Measurements from ENCODE around the gene LAMB3.

LAMB3 gene

GRCh38 chr1:209594440-209594839 lies 57.8 kb downstream of the LAMB3 start:
- DNase-seq = no peak

- no peak for DNase-seq
Measured at GRCh38 chr1:209593747-209594146, 58.5 kb downstream of the LAMB3 start.

DNA sequence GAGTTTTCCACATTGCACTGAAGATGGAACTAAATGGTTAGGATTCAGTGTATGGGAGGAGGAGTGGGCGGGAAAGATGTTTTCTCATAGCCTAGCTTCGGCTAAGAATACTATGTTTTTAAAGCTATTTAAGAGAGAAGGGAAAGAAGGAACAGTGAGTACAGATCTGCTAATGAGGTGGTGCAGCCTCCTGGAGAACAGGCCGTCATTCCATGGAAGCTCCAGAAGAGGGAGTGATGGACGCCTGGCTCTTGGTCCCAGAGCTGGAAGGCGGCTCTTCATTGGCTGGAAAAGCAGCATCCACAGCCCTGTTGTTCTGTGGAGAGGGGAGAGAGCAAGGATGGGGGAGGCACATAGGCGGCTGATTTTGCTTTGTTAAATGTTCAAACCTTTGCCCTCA lies 61.8 kb downstream of the LAMB3 start:
- no peak for DNase-seq

- no peak for DNase-seq
Measured at GRCh38 chr1:209589863-209590262, 62.4 kb downstream of the LAMB3 start.

DNA sequence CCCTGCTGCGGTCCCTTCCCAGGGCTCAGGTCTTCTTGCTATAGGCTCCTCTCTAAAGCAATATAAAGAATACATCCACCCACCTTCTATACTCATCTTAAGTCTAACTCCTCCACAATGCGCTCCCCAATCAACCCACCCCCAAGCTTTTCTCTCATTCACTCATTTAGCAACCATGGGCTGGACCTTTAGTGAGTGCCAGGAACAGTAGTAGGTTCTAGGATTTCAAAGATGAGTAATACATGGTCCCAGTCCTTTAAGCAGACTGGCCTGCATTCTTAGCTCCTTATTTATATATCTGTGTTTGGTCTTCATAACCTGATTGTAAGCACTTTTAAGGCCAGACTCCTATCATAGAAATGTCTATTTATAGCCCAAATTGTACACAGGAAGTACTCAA lies 62.8 kb downstream of the LAMB3 start:
- DNase-seq = no peak

- DNase-seq = no peak
Measured at GRCh38 chr1:209587789-209588188, 64.4 kb downstream of the LAMB3 start.

GRCh38 chr1:209586221-209586740 lies 65.9 kb downstream of the LAMB3 start:
- no peak for DNase-seq

- no peak for DNase-seq
Measured at GRCh38 chr1:209585672-209586071, 66.6 kb downstream of the LAMB3 start.

- no peak for DNase-seq
Measured at GRCh38 chr1:209585197-209585596, 67.0 kb downstream of the LAMB3 start.

DNA sequence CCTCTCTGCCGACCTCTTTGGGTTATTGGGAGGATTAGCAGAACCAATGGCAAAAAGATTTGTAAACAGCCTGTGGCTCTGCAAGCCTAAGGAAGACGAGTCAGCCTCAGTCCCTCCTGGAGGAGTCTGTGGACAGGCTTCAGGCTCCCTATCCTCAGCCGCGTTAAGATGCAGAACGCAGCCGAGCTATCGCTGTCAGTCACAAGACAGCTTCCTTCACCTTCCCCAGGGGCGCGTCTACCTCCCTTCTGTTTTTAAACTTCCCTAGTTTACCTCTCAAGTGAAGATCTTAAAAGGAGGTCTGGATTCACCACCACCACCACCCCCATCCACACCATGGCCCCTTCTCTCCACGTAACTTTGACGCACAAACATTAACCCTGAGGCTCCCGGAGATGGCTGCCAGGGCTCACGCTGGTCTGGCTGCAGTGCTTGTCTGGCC lies 68.0 kb downstream of the LAMB3 start:
- DNase-seq = no peak

DNA sequence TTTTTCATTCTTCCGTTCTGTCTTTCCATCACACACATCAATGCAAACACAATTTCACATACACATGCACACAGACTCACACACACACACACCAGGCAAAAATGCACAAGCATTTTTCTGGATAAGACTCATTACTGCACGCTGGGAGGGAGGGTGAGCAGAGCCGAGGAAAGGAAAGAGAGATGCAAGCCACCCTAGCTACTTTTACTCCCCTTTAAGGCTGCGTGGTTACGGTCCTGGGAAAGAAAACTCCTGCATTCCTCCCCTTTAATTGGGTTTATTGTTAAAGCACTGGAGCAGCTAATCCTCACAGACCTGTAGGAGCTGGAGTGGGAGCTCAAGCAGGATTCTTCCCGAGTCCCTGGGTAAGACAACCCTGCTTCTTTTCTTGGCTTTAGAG lies 68.8 kb downstream of the LAMB3 start, which contains the start of gene CAMK1G:
CAMK1G (plus strand) TSS at position 307 of the 400 bp plus-strand sequence. CDS start 11,270 bp downstream, outside the sequence.
- DNase-seq = no peak

- DNase-seq = no peak
Measured at GRCh38 chr1:209580577-209580976, 71.6 kb downstream of the LAMB3 start.

- DNase-seq = no peak
Measured at GRCh38 chr1:209577346-209577745, 74.9 kb downstream of the LAMB3 start.

DNA sequence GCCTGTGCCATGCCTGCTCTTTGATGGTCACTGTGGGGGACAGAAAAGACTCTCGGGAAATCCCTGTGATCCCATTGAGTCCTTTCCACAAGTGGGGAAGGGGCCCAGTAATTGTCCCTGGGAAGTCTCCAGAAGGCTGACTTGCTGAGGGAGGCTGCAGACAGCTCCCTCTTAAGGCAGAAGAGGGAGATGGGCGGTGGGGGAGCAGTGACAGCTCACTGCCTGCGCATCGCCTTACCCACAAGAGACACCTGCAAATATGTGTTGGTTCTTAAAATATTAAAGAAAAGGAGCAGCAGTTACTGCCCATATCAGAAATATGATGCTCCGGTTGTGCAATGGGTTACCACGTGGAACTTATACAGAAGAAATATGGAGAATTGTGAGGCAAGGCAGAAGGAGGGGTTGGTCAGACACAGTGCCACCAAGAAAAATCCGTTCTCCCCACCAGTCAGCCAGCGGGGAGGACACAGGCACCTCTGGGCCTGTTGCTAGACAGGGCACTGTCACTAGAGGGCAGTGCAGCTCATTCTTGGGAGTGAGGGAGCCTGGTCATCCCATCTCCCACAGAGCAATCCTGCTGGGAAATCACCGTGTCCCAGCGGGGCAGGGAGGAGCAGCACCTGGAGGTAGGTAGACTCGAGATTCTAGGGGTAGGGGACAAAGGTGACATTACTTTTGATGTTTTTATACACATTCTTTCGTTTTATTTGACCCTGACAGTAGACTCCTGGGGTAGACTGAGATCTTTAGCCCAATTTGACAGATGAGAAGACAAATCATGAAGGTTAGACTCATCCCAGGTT lies 75.6 kb downstream of the LAMB3 start:
- peak; percentile 62 for DNase-seq

DNA sequence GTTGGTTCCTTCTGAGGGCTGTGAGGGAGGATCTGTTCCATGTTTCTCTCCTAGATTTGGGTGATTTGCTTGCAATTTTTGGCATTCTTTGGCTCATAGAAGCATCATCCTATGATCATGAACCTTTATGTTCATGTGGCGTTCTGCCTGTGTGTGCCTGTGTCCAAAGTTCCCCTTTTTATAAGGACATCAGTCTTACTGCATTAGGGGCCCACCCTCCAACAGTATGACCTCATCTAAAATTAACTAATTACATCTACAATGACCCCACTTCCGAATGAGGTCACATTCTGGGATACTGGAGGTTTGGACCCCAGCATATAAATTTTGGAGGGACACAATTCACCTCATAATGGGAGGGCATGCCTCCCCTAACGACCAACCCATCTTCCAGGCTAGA lies 81.5 kb downstream of the LAMB3 start:
- no peak for DNase-seq

- DNase-seq = peak; percentile 67
Measured at GRCh38 chr1:209569455-209570207, 82.6 kb downstream of the LAMB3 start.

DNA sequence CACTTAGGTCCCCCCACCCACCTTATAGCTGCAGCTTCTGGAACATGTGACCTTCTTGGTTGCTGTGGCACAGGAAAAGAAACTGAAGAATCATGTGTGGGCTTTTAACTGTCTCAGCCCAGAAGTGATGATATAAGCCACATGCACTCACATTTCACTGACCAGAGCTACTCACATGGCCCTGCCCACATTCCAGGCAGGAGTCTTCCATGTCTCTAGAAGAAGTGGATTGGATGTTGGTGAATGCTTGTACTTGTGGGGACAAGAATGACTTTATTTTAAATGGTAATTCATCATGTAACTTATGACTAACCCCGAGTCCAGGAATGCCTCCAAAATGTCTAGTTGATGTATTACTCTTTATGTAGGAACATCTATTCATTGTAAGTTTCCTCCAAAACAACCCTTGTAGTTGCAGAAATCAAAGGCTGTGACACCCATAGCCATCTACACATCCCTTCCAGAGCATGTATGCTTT lies 84.5 kb downstream of the LAMB3 start:
- DNase-seq = no peak

GRCh38 chr1:209565759-209566678 lies 86.2 kb downstream of the LAMB3 start:
- DNase-seq = peak; percentile 79
